Naive B cell (primary cell): ENCODE data around the gene HBE1. TPM values are rescaled to one million over a fixed set of nuclear protein-coding genes. Genes with fewer than 3 reads are reported as not detected.
A peak's percentile ranks its signal among the peaks of the same experiment; 100 is the strongest.

Source experiments
- ATAC-seq, 2 donors: fragments of 150-1000 bp; cut with Tn5 transposase; 2 replicates each; pipeline ENCODE4 v1.10.0; 2021; ENCODE audit warnings: low read depth in 2 of 2, mild to moderate bottlenecking in 2 of 2, moderate library complexity in 2 of 2
- DNase-seq: peaks from one replicate; pipeline ENCODE4 v3.0.0; 2022
- H3K27ac Mint-ChIP-seq, 6 donors: one replicate each; pipeline ENCODE4 v1.8.0; 2020 to 2022; ENCODE audit warnings: mild to moderate bottlenecking in 6 of 6, mixed read lengths in 6 of 6, moderate library complexity in 5 of 6, inconsistent platforms in 2 of 6
- H3K27me3 Mint-ChIP-seq, 3 donors: one replicate each; pipeline ENCODE4 v1.8.0; 2021 to 2022; ENCODE audit warnings: mixed read lengths in 3 of 3, mild to moderate bottlenecking in 1 of 3
- H3K36me3 Mint-ChIP-seq, 2 donors: one replicate each; pipeline ENCODE4 v1.8.0; 2020 to 2022; ENCODE audit warnings: mixed read lengths in 2 of 2, inconsistent platforms in 1 of 2, mild to moderate bottlenecking in 1 of 2
- H3K4me1 Mint-ChIP-seq, 3 donors: one replicate each; pipeline ENCODE4 v1.8.0; 2020 to 2022; ENCODE audit warnings: mixed read lengths in 3 of 3, inconsistent platforms in 1 of 3, mild to moderate bottlenecking in 1 of 3, moderate library complexity in 1 of 3
- H3K4me3 Mint-ChIP-seq, 8 donors: one replicate each; pipeline ENCODE4 v1.8.0; 2020 to 2022; ENCODE audit warnings: mild to moderate bottlenecking in 8 of 8, mixed read lengths in 8 of 8, moderate library complexity in 8 of 8, inconsistent platforms in 2 of 8
- H3K9me3 Mint-ChIP-seq, 7 donors: one replicate each; pipeline ENCODE4 v1.8.0; 2020 to 2022; ENCODE audit warnings: mixed read lengths in 7 of 7, mild to moderate bottlenecking in 5 of 7, inconsistent platforms in 2 of 7, moderate library complexity in 1 of 7
- polyA plus RNA-seq, 6 donors: library from polyadenylated mRNA; unstranded; fragments of 300-500 nt; fragmentation: Illumina TruSeq; gene quantifications; one replicate each; pipeline ENCODE4 v1.2.3, GENCODE V29; 2021; ENCODE audit warnings: low read depth in 6 of 6

Gene HBE1
- polyA plus RNA-seq, 6 donors from 2014 or later, result not detected

DNA sequence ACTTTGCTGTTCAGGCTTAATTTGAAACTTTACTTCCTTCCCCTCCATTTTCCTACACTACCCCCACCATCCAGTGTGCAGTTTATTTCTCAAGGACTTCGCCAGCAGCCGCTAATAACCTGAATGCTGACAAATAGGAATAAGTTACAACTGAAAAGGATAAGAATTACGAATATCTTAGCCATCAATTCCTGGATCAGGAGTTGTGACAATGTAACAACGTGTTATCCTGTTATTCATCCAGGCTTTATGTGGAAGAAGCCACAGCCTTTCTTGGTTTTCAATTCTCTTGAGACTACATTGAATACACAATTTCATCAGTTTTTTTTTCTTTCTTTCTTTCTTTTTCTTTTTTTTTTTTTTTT, 25.9 kb downstream of the HBE1 start:
- no peaks in the 10 kb centered on the region for H3K9me3 Mint-ChIP-seq

DNA sequence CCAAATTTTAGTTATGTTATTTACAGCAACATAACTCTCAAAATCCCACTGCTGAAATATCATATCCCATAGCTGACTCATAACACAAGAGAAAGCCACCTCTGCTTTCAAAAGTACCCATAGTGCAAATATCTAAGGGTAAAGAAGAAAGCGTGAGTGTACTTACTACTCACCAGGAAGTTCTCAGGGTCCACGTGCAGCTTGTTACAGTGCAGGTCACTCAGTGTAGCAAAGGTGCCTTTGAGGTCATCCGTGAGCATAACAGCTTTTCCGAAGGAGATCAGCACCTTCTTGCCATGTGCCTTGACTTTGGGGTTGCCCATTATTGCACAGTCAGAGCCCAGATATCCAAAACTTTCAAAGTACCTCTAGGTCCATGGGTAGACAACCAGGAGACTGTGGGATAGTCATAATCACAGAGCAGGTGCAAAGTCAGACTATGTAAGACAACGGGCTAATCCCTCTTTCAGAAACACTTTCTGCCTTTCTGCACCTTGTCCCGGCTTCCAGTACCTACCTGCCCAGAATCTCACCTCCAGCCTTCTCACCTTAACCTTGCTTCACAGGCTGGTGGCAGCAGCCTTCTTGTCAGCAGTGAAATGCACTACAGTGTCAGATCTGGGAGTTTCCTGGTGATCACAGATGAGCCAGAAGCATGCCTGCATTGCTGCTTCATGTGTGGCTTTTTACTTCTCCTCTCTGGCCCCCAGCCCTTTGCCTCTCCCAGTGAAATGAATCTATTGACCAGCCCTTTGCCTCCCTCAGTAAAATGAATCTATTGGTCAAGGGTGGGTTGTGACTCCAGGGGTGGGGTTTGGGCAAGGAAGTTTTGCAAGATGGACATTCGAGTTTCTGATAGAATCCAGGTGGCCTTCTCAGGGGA, 26.6 kb downstream of the HBE1 start:
- Mint-ChIP-seq H3K27me3 (peaks cover 6 to 17% (median 7%) of the 10 kb centered on the region in 3 donors), H3K4me3 (no peak overlapping the region), H3K4me1 (no peaks in the 10 kb centered on the region), H3K27ac (no peak overlapping the region), H3K36me3 (no peaks in the 10 kb centered on the region), H3K9me3 (no peaks in the 10 kb centered on the region)
- ATAC-seq, result no peak
- no peak for DNase-seq

More for the DNA sequence above, 25.9 kb downstream of the HBE1 start:
- ATAC-seq (no peak), DNase-seq (no peak)
- Mint-ChIP-seq H3K27me3 (peaks cover 6 to 17% (median 7%) of the 10 kb centered on the region in 3 donors), H3K4me1 (no peaks in the 10 kb centered on the region), H3K4me3 (no peak overlapping the region), H3K36me3 (no peaks in the 10 kb centered on the region), H3K27ac (no peak overlapping the region)

DNA sequence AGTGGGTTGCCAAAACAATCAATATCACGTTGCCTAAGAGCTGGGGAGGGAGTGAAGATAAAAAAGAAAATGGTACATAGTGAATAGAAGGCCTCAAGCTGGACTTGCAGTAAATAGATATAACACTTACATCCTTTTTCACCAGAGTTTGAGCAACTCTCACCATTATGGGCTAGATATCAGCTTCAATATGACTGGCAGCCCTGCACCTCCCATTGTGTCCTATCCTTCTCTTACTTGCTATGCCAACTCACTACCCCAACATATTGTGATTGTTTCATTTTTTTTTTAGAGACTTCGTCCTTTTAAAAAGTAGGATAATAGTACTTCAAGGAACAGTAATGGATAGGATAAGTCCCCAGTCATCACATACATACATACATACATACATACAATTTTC, 27.5 kb downstream of the HBE1 start:
- no peaks in the 10 kb centered on the region for H3K9me3 Mint-ChIP-seq
- H3K36me3 Mint-ChIP-seq, result no peaks in the 10 kb centered on the region
- no peak overlapping the region for H3K27ac Mint-ChIP-seq
- no peak for DNase-seq
- H3K4me3 Mint-ChIP-seq, result no peak overlapping the region
- no peaks in the 10 kb centered on the region for H3K4me1 Mint-ChIP-seq
- H3K27me3 Mint-ChIP-seq, result peaks cover 7 to 12% (median 11%) of the 10 kb centered on the region in 3 donors
- ATAC-seq, result no peak

DNA sequence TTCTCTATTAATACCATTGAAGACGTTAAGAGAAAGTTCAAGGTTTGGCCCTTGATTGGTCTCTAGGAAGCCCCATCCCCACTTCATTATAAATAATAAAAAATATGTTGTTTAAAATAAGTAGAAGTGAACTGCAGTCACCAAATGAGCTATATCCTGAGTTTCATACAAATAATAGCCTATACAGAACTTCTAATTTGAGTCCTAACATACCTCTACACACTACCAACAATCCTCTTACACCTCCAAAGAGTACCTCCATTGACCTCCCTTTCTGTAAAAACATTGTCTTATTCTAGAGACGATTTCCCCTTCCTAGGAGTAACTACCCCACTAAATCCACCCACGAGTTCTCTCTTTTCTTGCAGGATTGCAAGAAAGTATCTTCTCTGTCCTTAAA, 28.3 kb downstream of the HBE1 start:
- H3K36me3 Mint-ChIP-seq, result no peaks in the 10 kb centered on the region
- ATAC-seq (no peak), DNase-seq (no peak)
- no peaks in the 10 kb centered on the region for H3K4me1 Mint-ChIP-seq
- H3K27me3 Mint-ChIP-seq, result peaks cover 1 to 12% (median 11%) of the 10 kb centered on the region in 3 donors
- no peak overlapping the region for H3K4me3 Mint-ChIP-seq
- H3K27ac Mint-ChIP-seq, result no peak overlapping the region
- H3K9me3 Mint-ChIP-seq, result no peaks in the 10 kb centered on the region

DNA sequence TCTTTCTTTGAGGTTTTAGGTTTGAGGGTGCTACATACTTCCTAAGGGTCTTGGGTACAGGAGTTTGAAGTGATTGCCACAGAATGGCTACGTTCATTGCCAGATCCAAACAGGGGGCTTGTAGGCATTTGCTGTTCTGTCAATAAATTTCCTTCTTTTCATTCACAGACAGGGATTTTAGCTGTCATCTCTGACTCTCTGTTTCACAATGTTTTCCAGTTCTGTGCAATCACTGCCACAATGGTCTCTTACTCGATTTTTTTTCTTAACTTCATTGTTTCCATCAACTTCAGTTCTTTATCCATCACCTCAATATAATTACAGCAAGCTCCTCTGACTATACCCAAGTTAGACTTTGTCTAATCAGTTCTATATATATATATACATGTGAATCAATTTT, 29.3 kb downstream of the HBE1 start:
- Mint-ChIP-seq H3K4me3 (no peak overlapping the region), H3K9me3 (no peaks in the 10 kb centered on the region), H3K27me3 (peaks cover under 1 to 12% (median 10%) of the 10 kb centered on the region in 3 donors), H3K27ac (no peak overlapping the region), H3K36me3 (no peaks in the 10 kb centered on the region), H3K4me1 (no peaks in the 10 kb centered on the region)
- DNase-seq (no peak), ATAC-seq (no peak)

DNA sequence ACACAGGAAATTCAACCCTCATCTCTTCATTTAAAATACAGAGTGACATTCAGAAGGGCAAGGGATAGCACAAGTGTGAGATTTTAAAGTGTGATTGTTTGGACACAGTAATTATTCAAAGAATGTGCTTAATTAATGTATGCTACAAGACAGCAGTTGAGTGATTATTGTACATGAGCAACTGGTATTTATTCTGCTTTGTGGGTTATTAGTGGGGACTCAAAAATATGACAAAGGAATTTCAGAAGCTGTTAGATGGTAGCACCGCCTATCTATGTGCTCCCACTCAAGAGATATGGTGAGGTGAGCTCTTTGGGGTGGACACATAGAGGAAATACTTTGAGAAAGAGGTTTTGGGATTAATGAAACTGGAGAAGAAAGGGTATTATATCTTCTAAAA, 29.7 kb downstream of the HBE1 start:
- H3K4me3 Mint-ChIP-seq, result no peak overlapping the region
- ATAC-seq, result no peak
- DNase-seq, result no peak
- no peak overlapping the region for H3K27ac Mint-ChIP-seq
- H3K36me3 Mint-ChIP-seq, result no peaks in the 10 kb centered on the region
- peaks cover 0 to 1% (median 0%) of the 10 kb centered on the region in 3 donors for H3K4me1 Mint-ChIP-seq
- H3K27me3 Mint-ChIP-seq, result peaks cover 5 to 14% (median 7%) of the 10 kb centered on the region in 3 donors
- no peaks in the 10 kb centered on the region for H3K9me3 Mint-ChIP-seq

- Mint-ChIP-seq H3K27me3 (peaks cover 4 to 16% (median 5%) of the 10 kb centered on the region in 3 donors), H3K36me3 (no peaks in the 10 kb centered on the region), H3K9me3 (no peaks in the 10 kb centered on the region), H3K4me3 (no peak overlapping the region), H3K27ac (no peak overlapping the region), H3K4me1 (peaks cover 5 to 7% (median 7%) of the 10 kb centered on the region in 3 donors)
- DNase-seq, result no peak
- no peak for ATAC-seq
These were observed 30.7 kb downstream of the HBE1 start for GRCh38 chr11:5239046-5239445.

DNA sequence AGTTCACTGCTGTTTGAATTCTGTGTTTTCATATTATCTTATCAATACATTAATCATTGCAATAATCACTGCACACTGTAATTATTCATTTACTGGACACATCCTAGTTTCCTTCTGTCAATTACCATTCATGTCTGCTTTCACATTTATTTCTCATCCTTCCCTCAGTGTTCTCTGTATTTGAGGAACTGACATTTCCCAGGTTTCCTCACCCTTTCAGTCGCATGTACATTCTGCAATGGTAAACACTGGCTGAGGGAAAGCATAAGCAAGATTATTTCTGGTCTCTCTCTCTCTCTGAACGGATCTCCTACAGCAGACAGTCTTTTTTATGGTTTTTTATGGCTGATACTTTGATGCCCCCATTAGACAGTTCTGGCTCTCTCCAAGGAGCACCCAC, 31.3 kb downstream of the HBE1 start:
- no peak for ATAC-seq
- H3K27me3 Mint-ChIP-seq, result peaks cover 2 to 16% (median 5%) of the 10 kb centered on the region in 3 donors
- H3K4me3 Mint-ChIP-seq, result no peak overlapping the region
- H3K9me3 Mint-ChIP-seq, result no peaks in the 10 kb centered on the region
- no peak for DNase-seq
- peaks cover 5 to 8% (median 8%) of the 10 kb centered on the region in 3 donors for H3K4me1 Mint-ChIP-seq
- no peak overlapping the region for H3K27ac Mint-ChIP-seq
- no peaks in the 10 kb centered on the region for H3K36me3 Mint-ChIP-seq

GRCh38 chr11:5237420-5237819, 32.3 kb downstream of the HBE1 start:
- no peak for DNase-seq
- no peak for ATAC-seq
- H3K36me3 Mint-ChIP-seq, result no peaks in the 10 kb centered on the region
- no peak overlapping the region for H3K27ac Mint-ChIP-seq
- H3K9me3 Mint-ChIP-seq, result no peaks in the 10 kb centered on the region
- no peak overlapping the region for H3K4me3 Mint-ChIP-seq
- H3K27me3 Mint-ChIP-seq, result peaks cover 0 to 16% (median 5%) of the 10 kb centered on the region in 3 donors
- peaks cover 5 to 8% (median 8%) of the 10 kb centered on the region in 3 donors for H3K4me1 Mint-ChIP-seq

- DNase-seq, result no peak
- H3K9me3 Mint-ChIP-seq, result no peaks in the 10 kb centered on the region
These were observed 34.2 kb downstream of the HBE1 start for GRCh38 chr11:5235364-5236095.

GRCh38 chr11:5234381-5234834, 35.3 kb downstream of the HBE1 start, which contains the start of gene HBD:
TSS of gene HBD (minus strand) at chr11:5234483. CDS start at chr11:5234433, 50 bp downstream.
- peaks cover 0 to 16% (median 5%) of the 10 kb centered on the region in 3 donors for H3K27me3 Mint-ChIP-seq
- no peak for DNase-seq
- no peaks in the 10 kb centered on the region for H3K9me3 Mint-ChIP-seq
- H3K4me3 Mint-ChIP-seq, result no peak within 1 kb of the TSS
- no peak within 1 kb of the TSS for H3K27ac Mint-ChIP-seq
- ATAC-seq, result no peak
- H3K36me3 Mint-ChIP-seq, result no peaks in the 10 kb centered on the region
- H3K4me1 Mint-ChIP-seq, result peaks cover 5 to 8% (median 8%) of the 10 kb centered on the region in 3 donors

More at GRCh38 chr11:5235364-5236095, 34.2 kb downstream of the HBE1 start:
- Mint-ChIP-seq H3K36me3 (no peaks in the 10 kb centered on the region), H3K4me3 (peak overlapping the region in 1 of 8 donors; percentile 36), H3K27me3 (peaks cover 0 to 16% (median 5%) of the 10 kb centered on the region in 3 donors), H3K27ac (no peak overlapping the region), H3K4me1 (peaks cover 5 to 8% (median 8%) of the 10 kb centered on the region in 3 donors)
- ATAC-seq, result no peak

DNA sequence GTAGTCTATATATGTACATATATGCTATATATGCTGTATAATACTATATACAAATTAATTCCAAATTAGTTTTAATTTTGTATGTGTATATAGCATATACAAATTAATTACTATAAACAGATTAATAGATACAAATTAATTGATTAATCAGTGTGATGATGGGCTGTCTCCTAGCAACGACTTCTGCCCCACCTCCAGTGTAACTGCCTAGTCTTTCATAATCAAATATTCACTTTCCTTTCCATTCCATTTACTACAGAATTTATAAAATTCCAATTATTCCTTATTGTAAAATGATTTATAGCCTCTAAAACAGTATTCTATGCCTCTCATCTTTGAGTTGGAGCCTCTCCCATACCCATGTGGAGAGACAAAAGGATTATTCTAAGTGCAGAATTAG, 36.4 kb downstream of the HBE1 start:
- no peaks in the 10 kb centered on the region for H3K9me3 Mint-ChIP-seq
- peaks cover 4 to 16% (median 5%) of the 10 kb centered on the region in 3 donors for H3K27me3 Mint-ChIP-seq
- no peak overlapping the region for H3K27ac Mint-ChIP-seq
- DNase-seq (no peak), ATAC-seq (no peak)
- peaks cover 5 to 8% (median 8%) of the 10 kb centered on the region in 3 donors for H3K4me1 Mint-ChIP-seq
- no peaks in the 10 kb centered on the region for H3K36me3 Mint-ChIP-seq
- no peak overlapping the region for H3K4me3 Mint-ChIP-seq

DNA sequence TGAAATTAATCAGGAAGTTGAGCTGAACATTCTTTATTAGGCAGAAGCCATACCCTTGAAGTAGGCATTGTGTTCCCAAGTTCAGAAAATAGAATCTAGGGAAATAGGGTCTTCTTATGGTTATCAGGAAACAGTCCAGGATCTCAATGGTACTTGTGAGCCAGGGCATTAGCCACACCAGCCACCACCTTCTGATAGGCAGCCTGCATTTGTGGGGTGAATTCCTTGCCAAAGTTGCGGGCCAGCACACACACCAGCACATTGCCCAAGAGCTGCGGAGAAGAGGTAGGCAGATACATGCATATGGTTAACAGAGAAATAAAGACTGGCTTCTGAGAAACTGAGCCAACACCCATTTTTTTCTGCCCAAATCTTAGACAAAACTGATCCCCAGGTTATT, 36.9 kb downstream of the HBE1 start:
- no peaks in the 10 kb centered on the region for H3K9me3 Mint-ChIP-seq
- ATAC-seq (no peak), DNase-seq (no peak)
- no peaks in the 10 kb centered on the region for H3K36me3 Mint-ChIP-seq
- peaks cover 5 to 8% (median 8%) of the 10 kb centered on the region in 3 donors for H3K4me1 Mint-ChIP-seq
- H3K27me3 Mint-ChIP-seq, result peaks cover 4 to 16% (median 5%) of the 10 kb centered on the region in 3 donors
- no peak overlapping the region for H3K4me3 Mint-ChIP-seq
- no peak overlapping the region for H3K27ac Mint-ChIP-seq
